NCI-H2081 (cell line): ENCODE measurements around the gene RASGRP4.
A peak's percentile ranks its signal among the peaks of the same experiment; 100 is the strongest.
"Not testable (repeated sequence)": the region's sequence is repeated elsewhere in the genome, so short reads cannot be mapped to it uniquely, and the experiment has no call there.

ENCODE experiments used
- DNase-seq, 2 experiments: peaks; one replicate each; lab custom pipeline; 2025; lab: John Stamatoyannopoulos, UW

RASGRP4 gene

DNA sequence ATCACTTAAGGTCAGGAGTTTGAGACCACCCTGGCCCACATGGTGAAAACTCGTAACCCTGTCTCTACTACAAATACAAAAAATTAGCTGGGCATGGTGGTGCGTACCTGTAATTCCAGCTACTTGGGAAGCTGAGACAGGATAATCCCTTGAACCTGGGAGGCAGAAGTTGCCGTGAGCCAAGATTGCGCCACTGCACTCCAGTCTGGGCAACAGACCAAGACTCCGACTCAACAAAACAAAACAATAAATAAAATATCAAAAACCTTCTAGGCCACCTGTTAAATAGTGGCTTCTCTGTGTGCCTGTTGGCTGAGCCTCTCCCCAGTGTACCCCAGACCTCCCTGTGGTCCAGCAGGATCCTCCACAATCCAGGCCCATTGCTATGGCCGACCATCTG lies 54.9 kb downstream of the RASGRP4 start:
- no peak for DNase-seq

- no peak for DNase-seq
These were observed 55.7 kb downstream of the RASGRP4 start for GRCh38 chr19:38370299-38370698.

- DNase-seq = no peak
These were observed 56.4 kb downstream of the RASGRP4 start for GRCh38 chr19:38369584-38369983.

DNA sequence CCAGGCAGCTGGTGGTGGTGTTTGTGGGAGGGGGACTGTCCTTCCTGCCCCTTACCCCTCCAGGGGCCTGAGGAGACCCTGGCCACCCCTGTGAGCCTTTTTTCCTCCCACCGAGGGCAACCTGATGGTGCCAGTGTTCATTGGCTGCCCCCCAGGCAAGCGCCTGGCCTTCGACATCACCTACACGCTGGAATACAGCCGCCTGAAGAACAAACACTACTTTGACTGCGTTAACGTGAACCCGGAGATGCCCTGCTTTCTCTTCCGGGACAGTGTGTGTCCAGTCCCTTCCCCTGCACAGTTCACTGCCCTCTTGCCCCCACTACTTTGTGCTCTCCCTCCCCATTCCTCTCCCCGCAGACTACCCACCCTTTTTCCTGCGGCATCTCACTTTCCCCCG lies 59.0 kb downstream of the RASGRP4 start:
- no peak for DNase-seq

DNA sequence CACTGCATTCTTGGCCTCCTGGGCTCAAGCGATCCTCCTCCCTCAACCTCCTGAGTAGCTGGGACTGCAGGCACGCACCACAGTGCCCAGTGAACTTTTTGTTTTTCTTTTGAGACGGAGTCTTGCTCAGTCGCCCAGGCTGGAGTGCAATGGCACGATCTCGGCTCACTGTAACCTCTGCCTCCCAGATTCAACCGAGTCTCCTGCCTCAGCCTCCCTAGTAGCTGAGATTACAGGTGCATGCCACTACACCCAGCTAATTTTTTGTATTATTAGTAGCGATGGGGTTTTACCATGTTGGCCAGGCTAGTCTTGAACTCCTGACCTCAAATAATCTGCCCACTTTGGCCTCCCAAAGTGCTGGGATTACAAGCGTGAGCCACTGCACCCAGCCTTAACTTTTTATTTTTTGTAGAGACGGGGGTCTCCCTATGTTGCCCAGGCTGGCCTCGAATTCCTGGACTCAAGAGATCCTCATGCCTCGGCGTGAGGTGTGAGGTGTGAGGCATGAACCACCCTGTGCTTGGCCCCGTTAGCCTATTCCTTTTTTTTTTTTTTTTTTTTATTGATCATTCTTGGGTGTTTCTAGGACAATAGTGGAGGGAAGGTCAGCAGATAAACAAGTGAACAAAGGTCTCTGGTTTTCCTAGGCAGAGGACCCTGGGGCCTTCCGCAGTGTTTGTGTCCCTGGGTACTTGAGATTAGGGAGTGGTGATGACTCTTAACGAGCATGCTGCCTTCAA lies 62.9 kb downstream of the RASGRP4 start:
- not testable (repeated sequence) for DNase-seq

GRCh38 chr19:38362076-38362945 lies 63.7 kb downstream of the RASGRP4 start:
- DNase-seq = peak; percentile 27 to 39

GRCh38 chr19:38361633-38362075 lies 64.4 kb downstream of the RASGRP4 start:
- peak; percentile 61 to 64 for DNase-seq

DNA sequence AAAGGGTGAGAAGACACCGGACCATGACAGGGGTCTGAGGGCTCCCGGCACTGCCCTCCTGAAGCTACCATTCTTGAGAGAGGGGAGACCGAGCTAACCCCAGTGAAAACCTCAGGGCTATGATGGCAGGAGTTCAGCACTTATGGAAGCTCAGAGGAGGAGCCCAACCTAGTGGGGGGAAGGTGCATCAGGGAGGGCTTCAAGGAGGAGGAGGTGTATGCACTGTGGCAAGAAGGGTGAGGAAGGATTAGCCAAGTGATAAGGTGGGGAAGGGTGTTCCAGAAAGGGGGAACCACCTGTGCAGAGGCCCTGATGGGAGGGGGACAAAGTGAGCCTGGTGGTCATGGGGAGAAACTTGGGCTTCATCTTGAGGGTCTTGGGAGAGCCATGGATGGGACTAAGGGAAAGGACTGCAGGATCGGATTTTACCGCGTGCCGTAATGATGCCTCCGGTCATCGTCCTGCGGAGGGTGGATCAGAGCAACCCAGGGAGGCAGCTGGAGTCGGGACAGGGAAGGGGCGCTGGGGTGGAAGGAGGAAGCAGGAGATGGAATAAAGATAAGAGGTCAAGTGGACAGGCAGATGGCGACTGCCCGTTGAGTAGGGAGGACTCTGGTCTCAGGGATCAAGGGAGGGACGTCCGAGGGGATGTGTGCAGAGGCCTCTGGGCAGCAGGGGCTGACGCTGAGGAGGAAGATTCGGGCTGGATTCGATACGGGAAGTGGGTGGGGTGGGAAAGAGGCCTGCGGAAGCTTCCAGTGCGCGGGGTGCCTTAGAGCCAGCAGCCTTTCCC lies 65.0 kb downstream of the RASGRP4 start:
- no peak for DNase-seq

DNA sequence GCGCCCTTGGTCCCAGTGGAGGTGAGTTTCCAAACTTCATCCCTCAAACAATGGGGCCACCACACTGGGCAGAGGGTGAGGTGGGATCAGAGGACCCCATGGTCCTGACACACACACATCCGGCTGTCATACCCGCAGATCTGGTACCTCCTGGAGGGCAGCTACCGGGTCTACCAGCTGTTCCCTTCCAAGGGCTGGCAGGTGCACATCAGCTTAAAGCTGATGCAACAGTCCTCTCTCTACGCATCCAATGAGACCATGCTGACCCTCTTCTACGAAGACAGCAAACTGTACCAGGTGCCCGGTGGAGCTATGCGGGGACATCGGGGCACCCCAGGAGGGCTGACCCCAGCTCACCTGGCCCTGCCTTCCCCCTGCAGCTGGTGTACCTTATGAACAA lies 65.7 kb downstream of the RASGRP4 start:
- no peak for DNase-seq

DNA sequence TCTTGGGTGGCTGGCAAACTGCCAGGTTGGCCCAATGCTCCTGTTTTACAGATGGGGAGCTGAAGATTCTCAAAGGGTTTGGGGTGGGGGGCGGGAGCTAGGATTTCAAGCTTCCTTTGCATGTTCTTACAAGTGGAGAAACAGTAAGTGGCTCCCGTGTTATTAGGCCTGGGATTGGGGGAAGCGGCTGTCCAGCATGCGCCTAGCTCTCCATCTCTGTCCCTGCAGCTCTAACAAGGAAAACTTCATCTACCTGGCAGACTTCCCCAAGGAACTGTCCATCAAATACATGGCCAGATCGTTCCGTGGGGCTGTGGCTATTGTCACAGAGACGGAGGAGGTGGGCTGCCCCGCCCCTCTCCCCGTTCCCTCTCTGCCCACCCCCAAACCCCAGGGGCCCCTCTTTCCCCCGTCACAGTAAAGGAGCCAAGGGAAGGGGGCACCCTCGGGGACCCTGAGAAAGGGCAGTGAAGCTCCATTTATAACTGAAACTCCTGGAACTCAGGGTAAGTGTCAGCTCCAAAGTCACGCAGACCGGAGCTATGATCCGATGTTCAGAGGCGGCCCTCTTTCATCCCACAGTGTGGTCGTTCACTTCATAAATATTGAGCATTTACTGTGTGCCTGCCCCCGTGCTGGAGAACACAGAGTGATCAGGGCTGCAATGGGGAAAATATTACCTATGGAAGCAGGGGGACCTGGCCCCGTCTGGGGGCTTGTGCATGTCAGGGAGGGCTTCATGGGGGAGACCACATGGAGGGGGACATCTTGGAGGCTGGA lies 66.6 kb downstream of the RASGRP4 start:
- no peak for DNase-seq
